Measurements from ENCODE around the gene APPL2. TPM values are rescaled to one million over a fixed set of nuclear protein-coding genes. Genes with fewer than 3 reads are reported as not detected.

The APPL2 gene
- total RNA-seq, 1 experiment from 2014 or later: 16.1 TPM

- DNase-seq (ENCODE audit: low spot score) (no peak), ATAC-seq (no peak)
- Mint-ChIP-seq H3K27me3 (ENCODE audit: low read depth) (no peaks in the 10 kb centered on the region), H3K9me3 (no peaks in the 10 kb centered on the region), H3K4me1 (peaks cover 15% of the 10 kb centered on the region), H3K27ac (no peak overlapping the region), H3K4me3 (no peak overlapping the region), H3K36me3 (peaks cover 15% of the 10 kb centered on the region)
- TF ChIP-seq TEAD4 (CRISPR knock-in tag; IDR thresholded peaks at IDR 0.05): no peak
- no peak for TF ChIP-seq ZNF532 (CRISPR knock-in tag; IDR thresholded peaks at IDR 0.05; ENCODE audit: borderline replicate concordance)
- TF ChIP-seq FOXP4 (CRISPR knock-in tag; IDR thresholded peaks at IDR 0.05): no peak
- TF ChIP-seq CREB1 (CRISPR knock-in tag; IDR thresholded peaks at IDR 0.05): no peak
- TF ChIP-seq MAX (CRISPR knock-in tag; IDR thresholded peaks at IDR 0.05): no peak
- TF ChIP-seq NFYB (CRISPR knock-in tag; conservative IDR thresholded peaks at IDR 0.05; ENCODE audit: low read depth): no peak
- ChIA-PET POLR2A (interaction anchor here (1.7 kb wide), 1 partner anchor 17 kb away, joined by 3 read pairs; the partner anchor contains the start of gene APPL2), CTCF (no interaction called here)
Observed at GRCh38 chr12:105218434-105218833, 17.5 kb downstream of the APPL2 start.

GRCh38 chr12:105214670-105215375 is 21.2 kb downstream of the APPL2 start:
- H3K4me1 Mint-ChIP-seq: peaks cover 6% of the 10 kb centered on the region
- H3K27ac Mint-ChIP-seq: no peak overlapping the region
- DNase-seq (ENCODE audit: low spot score): no peak
- ChIA-PET POLR2A (no interaction called here), CTCF (no interaction called here)
- no peak for TF ChIP-seq ZMAT4 (CRISPR knock-in tag; IDR thresholded peaks at IDR 0.05)
- H3K27me3 Mint-ChIP-seq (ENCODE audit: low read depth): no peaks in the 10 kb centered on the region
- H3K36me3 Mint-ChIP-seq: peaks cover 15% of the 10 kb centered on the region
- no peak for ATAC-seq
- no peaks in the 10 kb centered on the region for H3K9me3 Mint-ChIP-seq
- H3K4me3 Mint-ChIP-seq: no peak overlapping the region

- no peaks in the 10 kb centered on the region for H3K27me3 Mint-ChIP-seq (ENCODE audit: low read depth)
- H3K4me3 Mint-ChIP-seq: no peak overlapping the region
- POLR2A ChIA-PET: no interaction called here
- DNase-seq (ENCODE audit: low spot score) (no peak), ATAC-seq (no peak)
- no peak overlapping the region for H3K27ac Mint-ChIP-seq
- no peaks in the 10 kb centered on the region for H3K9me3 Mint-ChIP-seq
- peaks cover 15% of the 10 kb centered on the region for H3K36me3 Mint-ChIP-seq
- H3K4me1 Mint-ChIP-seq: peaks cover 6% of the 10 kb centered on the region
- CTCF ChIA-PET: no interaction called here
- TF ChIP-seq ELF4 (CRISPR knock-in tag; IDR thresholded peaks at IDR 0.05; ENCODE audit: low read depth) (no peak), CDX4 (CRISPR knock-in tag; IDR thresholded peaks at IDR 0.05; ENCODE audit: borderline replicate concordance) (no peak), MYBL2 (CRISPR knock-in tag; IDR thresholded peaks at IDR 0.05) (no peak), RORB (CRISPR knock-in tag; IDR thresholded peaks at IDR 0.05) (no peak), MLX (CRISPR knock-in tag; IDR thresholded peaks at IDR 0.05) (no peak), ESRRA (CRISPR knock-in tag; IDR thresholded peaks at IDR 0.05; ENCODE audit: borderline replicate concordance) (no peak), PREB (CRISPR knock-in tag; IDR thresholded peaks at IDR 0.05; ENCODE audit: borderline replicate concordance) (no peak), PRRX2 (CRISPR knock-in tag; IDR thresholded peaks at IDR 0.05) (no peak), KAT7 (CRISPR knock-in tag; IDR thresholded peaks at IDR 0.05; ENCODE audit: borderline replicate concordance) (no peak), SMAD3 (CRISPR knock-in tag; IDR thresholded peaks at IDR 0.05; ENCODE audit: borderline replicate concordance) (no peak), SOX15 (CRISPR knock-in tag; IDR thresholded peaks at IDR 0.05) (no peak), USF1 (CRISPR knock-in tag; IDR thresholded peaks at IDR 0.05) (no peak)
Observed at GRCh38 chr12:105214148-105214547, 21.8 kb downstream of the APPL2 start.
